ENCODE measurements around the gene ARF4.

The ARF4 gene

GRCh38 chr3:57575966-57576626 is 21.0 kb downstream of the ARF4 start:
- DNase-seq, result no peak

- DNase-seq, result no peak
Measured at GRCh38 chr3:57572096-57572495, 25.0 kb downstream of the ARF4 start.

- DNase-seq, result no peak
Measured at GRCh38 chr3:57570878-57571277, 26.3 kb downstream of the ARF4 start.

GRCh38 chr3:57569859-57570450 is 27.2 kb downstream of the ARF4 start:
- DNase-seq, result no peak

- DNase-seq, result no peak
Measured at GRCh38 chr3:57559526-57559925, 37.6 kb downstream of the ARF4 start.

GRCh38 chr3:57557085-57557537 is 40.0 kb downstream of the ARF4 start:
- peak; percentile 46 for DNase-seq

- peak; percentile 44 for DNase-seq
Measured at GRCh38 chr3:57556459-57557084, 40.6 kb downstream of the ARF4 start.

- peak; percentile 87 for DNase-seq
Measured at GRCh38 chr3:57555738-57556458, 41.2 kb downstream of the ARF4 start, which contains the start of gene PDE12. Gene PDE12, plus strand, starts transcription at chr3:57556274. Its CDS starts 106 bp downstream, at chr3:57556380.

- no peak for DNase-seq
Measured at GRCh38 chr3:57555306-57555705, 41.8 kb downstream of the ARF4 start.

- no peak for DNase-seq
Measured at GRCh38 chr3:57546616-57547015, 50.5 kb downstream of the ARF4 start.

- no peak for DNase-seq
Measured at GRCh38 chr3:57545636-57546268, 51.4 kb downstream of the ARF4 start.

- DNase-seq, result no peak
Measured at GRCh38 chr3:57544181-57545125, 52.7 kb downstream of the ARF4 start, which contains the start of gene DNAH12. Gene DNAH12, minus strand, starts transcription at chr3:57544344. Its CDS starts 1,474 bp downstream, at chr3:57542870.

- no peak for DNase-seq
Measured at GRCh38 chr3:57538465-57538864, 58.7 kb downstream of the ARF4 start.

GRCh38 chr3:57530071-57530608 is 67.0 kb downstream of the ARF4 start:
- no peak for DNase-seq
